Measurements from ENCODE around the gene SPOCK1. TPM values are rescaled to one million over a fixed set of nuclear protein-coding genes. Genes with fewer than 3 reads are reported as not detected.
A peak's percentile ranks its signal among the peaks of the same experiment; 100 is the strongest.

SPOCK1 gene
- total RNA-seq, 1 donor, result 54.8 TPM

GRCh38 chr5:137075163-137075970 lies 423.8 kb downstream of the SPOCK1 start:
- peak; percentile 62 for TF ChIP-seq CTCF (IDR thresholded peaks at IDR 0.05; ENCODE audit: insufficient read depth, low read depth, low read length)
- DNase-seq (ENCODE audit: low read depth), result peak; percentile 33
- H3K4me3 ChIP-seq (ENCODE audit: low read depth, low read length), result no peak overlapping the region

- H3K4me3 ChIP-seq (ENCODE audit: low read depth, low read length), result no peak overlapping the region
- DNase-seq (ENCODE audit: low read depth), result peak; percentile 46
- no peak for TF ChIP-seq CTCF (IDR thresholded peaks at IDR 0.05; ENCODE audit: insufficient read depth, low read depth, low read length)
These were observed 425.9 kb downstream of the SPOCK1 start for GRCh38 chr5:137073189-137073588.

- H3K4me3 ChIP-seq (ENCODE audit: low read depth, low read length), result no peak overlapping the region
- peak; percentile 77 for DNase-seq (ENCODE audit: low read depth)
- no peak for TF ChIP-seq CTCF (IDR thresholded peaks at IDR 0.05; ENCODE audit: insufficient read depth, low read depth, low read length)
These were observed 426.6 kb downstream of the SPOCK1 start for GRCh38 chr5:137072361-137073115.

DNA sequence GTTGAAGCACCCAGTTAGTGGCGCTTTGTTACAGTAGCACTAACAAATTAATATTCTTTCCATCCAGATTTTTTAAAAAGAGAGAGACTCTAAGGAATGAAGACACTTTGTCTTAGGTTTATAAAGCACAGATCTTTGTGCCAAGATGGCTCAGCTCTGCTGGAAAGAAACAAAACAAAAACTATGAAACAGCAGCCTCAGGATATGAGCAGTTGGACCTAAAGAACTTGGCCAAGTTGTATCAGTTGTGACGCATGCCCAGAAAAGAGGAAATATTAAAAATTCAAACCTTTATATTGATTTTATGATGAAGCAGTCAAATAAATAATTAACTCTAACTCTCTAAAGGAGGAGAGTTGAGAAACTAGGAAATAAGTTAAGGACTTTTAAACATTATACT lies 427.2 kb downstream of the SPOCK1 start:
- H3K4me3 ChIP-seq (ENCODE audit: low read depth, low read length), result no peak overlapping the region
- DNase-seq (ENCODE audit: low read depth), result no peak
- no peak for TF ChIP-seq CTCF (IDR thresholded peaks at IDR 0.05; ENCODE audit: insufficient read depth, low read depth, low read length)

- H3K4me3 ChIP-seq (ENCODE audit: low read depth, low read length), result no peak overlapping the region
- TF ChIP-seq CTCF (IDR thresholded peaks at IDR 0.05; ENCODE audit: insufficient read depth, low read depth, low read length), result no peak
- DNase-seq (ENCODE audit: low read depth), result no peak
These were observed 427.6 kb downstream of the SPOCK1 start for GRCh38 chr5:137071526-137071925.

GRCh38 chr5:137070521-137070920 lies 428.6 kb downstream of the SPOCK1 start:
- no peak for TF ChIP-seq CTCF (IDR thresholded peaks at IDR 0.05; ENCODE audit: insufficient read depth, low read depth, low read length)
- DNase-seq (ENCODE audit: low read depth), result no peak
- H3K4me3 ChIP-seq (ENCODE audit: low read depth, low read length), result no peak overlapping the region

Measured in fibroblast of villous mesenchyme (primary cell).